ENCODE results near the gene ENOX1.

DNA sequence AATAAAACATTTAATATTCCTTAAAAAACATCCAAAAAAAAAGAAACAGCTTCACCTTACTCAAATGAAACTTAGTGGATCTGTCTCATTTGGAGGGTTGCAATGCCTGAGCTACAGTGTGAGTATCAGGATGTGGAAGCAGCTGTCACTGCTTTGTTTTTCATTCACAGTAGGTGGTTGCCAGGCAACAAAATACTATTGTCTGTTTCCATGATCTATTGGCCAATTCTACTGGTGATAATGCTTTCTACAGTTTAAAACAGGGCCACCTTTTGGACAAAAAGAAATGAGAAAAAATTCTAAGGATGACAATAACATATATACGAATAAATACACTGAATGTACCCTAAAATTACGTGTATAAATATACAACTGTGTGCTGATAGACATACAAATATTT lies 3.0 kb downstream of the ENOX1 start:
- TF ChIP-seq, protein P1, sequence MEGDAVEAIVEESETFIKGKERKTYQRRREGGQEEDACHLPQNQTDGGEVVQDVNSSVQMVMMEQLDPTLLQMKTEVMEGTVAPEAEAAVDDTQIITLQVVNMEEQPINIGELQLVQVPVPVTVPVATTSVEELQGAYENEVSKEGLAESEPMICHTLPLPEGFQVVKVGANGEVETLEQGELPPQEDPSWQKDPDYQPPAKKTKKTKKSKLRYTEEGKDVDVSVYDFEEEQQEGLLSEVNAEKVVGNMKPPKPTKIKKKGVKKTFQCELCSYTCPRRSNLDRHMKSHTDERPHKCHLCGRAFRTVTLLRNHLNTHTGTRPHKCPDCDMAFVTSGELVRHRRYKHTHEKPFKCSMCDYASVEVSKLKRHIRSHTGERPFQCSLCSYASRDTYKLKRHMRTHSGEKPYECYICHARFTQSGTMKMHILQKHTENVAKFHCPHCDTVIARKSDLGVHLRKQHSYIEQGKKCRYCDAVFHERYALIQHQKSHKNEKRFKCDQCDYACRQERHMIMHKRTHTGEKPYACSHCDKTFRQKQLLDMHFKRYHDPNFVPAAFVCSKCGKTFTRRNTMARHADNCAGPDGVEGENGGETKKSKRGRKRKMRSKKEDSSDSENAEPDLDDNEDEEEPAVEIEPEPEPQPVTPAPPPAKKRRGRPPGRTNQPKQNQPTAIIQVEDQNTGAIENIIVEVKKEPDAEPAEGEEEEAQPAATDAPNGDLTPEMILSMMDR (IDR thresholded peaks at IDR 0.05), result no peak
- no peak for TF ChIP-seq POLR2A (IDR thresholded peaks at IDR 0.05)
